Islet of Langerhans (tissue), 1 donor: ENCODE measurements around the gene RERE.

ENCODE experiments used
- FAIRE-seq: peaks from one replicate; lab custom pipeline; 2011; peaks lifted over from hg19 to GRCh38; lab: Jason Lieb, UNC

The RERE gene

DNA sequence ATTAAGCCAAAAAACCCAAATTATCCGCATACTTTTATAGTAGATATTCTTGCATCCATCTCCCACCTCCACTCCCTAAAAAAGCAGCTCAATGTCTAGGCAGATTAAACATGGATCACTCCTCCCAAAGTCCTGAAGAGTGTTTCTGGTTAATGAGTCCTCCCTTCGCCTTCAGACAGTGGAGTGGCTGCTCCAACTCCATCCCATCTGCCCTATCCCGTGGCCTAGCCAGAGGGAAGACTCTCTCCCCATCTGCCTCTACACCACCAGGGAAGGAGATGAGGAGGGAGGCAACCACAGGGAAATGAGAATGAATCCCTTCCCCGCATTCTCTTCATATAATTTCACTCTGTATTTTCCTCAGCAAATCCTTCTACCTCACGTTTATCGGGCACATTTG lies 395.7 kb downstream of the RERE start:
- FAIRE-seq, result no peak

DNA sequence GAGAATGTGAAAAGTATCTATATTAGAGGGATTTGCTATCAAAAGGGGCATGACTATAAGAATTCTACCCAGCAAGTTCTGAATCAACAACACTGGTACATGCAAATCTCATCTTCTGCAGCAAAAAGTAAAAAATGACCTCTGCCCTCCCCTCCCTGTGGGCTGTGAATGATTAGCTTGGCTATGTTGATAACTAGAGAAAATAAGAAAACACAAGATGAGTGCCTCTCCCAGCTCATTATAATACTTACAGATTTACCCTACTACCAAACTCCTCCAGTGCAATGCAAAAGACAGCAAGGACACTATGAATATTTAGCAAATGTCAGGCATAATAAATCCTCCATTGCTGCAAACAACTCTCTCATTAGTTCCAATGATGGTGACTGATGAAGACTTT lies 397.1 kb downstream of the RERE start:
- no peak for FAIRE-seq

DNA sequence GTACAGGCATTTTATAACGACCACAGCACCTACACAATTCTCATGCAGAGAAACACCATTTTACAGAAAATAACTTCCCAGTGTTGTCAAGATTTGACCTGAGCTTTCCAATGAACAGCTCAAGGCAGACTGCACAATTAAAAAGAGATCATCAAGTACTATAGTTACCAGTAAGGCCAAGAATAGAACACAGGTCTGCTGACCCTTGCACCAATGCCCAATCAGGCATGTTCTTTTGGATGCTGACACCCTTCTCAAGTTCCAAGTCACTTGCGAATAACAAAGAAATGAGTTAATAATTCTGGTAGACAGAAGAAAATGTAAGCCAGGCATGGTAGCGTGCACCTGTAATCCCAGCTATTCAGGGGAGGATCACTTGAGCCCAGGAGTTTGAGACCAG lies 397.6 kb downstream of the RERE start:
- no peak for FAIRE-seq

DNA sequence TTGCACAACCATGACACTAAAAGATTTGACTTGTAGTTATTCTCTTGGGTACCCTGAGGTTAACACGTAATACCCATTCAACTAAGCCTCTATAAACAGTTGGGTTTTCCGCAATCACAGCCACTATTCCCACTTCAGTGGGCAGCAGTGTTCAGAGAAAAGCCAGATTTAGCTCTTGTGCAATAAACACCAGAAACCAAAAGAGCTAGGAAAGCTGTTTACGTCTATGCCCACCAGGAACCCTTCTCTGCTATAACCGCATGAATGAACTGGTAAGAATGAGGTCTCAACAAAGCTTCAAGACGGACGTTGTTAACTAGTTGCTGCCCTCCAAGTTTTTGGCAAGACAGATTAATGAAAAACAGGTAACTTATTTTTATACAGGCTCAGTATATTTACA lies 398.3 kb downstream of the RERE start:
- FAIRE-seq, result no peak

DNA sequence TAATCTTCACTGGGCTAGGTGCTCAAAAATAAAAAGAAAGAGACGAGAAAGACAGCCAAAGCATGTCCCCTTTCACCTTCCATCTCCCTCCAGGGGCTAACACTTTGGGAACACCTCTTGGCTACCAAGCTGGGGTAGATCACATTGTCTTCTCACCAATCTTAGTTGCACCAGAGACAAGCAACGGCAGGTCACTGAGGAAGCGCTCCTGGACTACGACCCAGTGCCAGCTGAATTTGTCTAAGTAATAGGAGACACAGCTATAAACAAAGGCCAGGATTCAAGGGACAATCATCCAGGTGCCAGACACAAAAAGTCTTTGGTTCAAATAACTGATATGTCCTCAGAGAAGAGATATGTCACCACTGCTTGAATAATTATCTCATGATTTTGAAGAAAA lies 399.1 kb downstream of the RERE start:
- no peak for FAIRE-seq

DNA sequence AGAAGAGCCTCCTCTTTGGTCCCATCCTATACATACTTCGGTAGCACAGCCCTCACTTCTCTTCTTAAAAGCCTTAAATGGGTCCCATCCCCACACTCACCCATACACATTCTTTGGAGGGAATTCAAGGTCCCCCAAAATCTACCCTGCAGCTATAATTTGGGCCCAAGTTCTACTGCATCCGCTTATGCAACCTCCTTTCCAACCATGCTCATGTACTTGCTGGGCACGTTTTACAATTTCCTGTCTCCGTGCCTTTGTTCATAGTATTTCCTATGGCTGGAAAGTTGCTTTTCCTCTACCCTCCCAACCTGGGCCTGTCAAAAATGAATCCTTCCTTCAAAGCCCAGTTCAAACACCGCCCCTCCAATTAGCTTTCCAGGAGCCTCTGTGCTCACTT lies 399.8 kb downstream of the RERE start:
- FAIRE-seq, result no peak

DNA sequence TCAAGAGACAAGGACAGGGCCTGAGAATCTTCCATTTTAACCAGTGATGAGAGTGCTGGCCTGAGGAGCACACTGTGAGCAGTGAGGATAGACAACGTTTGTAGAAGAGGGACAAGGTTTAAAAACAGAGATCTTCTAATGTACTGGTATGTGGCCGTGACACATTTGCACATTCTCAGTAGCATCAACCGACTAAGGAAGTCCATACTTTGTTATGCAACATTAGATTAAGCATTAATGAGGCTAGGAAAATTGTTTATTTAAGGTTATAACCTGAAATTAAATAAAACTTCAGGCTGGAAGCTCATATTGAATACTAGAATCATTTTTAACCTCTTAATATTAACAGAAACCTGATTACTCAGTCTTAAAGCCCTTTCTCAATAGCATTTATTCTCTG lies 400.6 kb downstream of the RERE start:
- FAIRE-seq, result no peak

DNA sequence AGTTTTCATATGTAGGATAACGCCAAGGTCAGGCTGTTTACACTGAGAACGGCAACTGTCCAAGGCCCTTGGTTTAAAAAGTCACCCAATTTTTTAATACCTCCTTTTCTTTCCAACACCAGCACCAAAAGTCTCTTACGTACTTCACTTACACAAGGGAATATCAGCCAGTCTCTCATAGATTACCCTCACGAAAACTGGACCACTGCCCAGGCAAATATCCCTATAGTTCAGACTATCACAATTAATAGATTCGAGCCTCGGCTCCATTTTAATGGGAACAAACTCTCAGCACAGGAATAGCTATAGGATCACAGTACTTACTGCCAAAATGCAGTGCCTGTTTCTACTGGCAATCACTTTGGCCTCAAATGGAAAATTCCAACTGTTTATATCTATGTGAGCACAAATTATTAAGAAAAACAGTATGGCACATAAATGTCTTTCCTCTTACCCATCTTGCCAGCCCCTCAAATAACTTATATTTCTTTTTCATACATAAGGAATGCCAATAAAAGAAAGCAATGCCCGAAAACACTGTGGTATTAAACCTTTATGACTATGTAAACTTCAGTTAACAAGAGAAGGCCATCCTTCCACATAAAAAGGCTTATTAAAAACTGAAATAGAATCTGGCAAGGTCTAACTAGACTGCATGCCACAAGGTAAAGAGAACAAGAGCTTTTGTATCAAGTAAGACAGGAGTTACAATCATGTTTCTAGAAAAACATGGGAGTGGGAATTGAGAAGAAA lies 401.7 kb downstream of the RERE start:
- no peak for FAIRE-seq

DNA sequence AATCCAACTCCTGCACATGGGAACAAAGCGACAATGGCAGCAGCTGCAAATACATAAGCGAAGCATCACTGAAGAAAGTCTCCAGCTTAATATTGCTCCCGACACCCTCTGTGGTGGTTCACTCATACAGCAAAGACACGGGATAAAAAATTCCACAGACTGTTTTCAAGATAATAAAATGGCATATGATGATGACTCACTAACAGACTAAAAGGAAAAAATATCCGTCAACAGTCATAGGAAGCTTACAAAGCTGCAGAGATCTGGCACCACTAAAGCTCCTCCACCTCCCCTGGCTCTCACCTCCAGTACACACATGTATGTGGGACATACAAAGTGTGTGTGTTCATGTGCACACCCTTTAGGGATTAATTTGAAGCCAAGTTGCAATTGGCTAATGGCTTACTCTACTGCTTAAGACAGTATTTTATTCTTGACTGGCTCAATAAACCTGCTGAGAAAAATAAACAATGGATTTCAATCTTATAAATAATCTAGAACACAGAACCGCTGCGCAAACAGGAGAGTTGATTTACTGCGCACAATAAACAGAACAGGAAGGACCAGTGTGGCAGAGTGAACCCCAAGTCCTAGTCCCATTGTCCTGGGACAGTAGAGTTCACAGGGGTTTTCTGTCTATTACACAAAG lies 405.1 kb downstream of the RERE start:
- peak; percentile 68 for FAIRE-seq

DNA sequence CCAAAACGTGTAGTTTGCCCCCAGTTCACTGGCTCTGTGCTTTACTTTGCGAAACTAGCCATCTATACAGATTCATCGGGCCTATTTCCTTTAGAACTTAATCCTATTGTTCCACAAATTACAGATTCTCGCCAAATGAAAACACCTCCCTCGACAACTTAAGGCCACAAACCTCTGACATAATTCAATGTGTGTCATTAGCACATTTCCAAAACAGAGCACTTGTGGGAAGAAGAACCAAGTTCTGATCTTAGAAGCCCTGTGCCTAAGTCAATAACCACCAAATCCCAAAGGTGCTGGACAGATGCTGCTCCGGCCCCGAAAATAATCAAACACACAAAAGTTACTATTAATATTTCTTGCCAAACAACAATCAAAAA lies 405.6 kb downstream of the RERE start:
- no peak for FAIRE-seq

DNA sequence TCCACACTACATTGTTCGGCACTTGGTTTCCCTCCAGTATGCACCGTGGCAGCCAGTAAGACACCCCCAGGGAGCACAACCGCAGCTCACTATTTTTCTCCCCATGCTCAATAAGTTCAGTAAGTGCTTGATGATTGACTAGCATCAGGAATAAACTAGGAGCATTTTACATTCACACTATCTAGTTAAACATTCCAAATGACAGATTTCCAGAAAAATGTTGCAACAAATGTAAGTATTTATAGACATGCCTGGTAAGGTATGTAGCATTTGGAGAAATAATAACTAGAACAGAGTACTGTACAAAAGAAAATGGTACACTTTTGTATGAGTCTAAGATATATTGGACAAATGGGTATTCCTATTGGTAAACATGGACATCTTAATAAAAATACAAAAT lies 406.6 kb downstream of the RERE start:
- FAIRE-seq, result no peak

DNA sequence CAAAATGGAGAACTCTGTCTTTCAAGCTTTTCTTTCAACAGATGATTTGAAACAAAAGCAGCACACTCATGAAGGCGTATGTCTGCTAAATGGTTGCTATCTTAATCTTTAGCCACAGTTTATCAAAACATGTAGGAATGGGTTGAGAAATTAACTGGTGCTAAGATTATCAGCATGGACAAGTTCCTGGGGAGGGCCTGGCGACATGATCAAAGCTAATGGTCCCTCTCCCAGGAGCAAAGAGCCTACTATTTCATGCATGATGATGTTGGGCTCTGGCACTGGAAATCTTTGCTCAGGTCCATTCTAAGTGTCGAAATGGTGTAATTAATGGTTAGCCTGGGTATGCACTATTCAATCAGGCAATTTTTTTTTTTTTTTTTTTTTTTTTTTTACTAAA lies 407.8 kb downstream of the RERE start:
- no peak for FAIRE-seq

DNA sequence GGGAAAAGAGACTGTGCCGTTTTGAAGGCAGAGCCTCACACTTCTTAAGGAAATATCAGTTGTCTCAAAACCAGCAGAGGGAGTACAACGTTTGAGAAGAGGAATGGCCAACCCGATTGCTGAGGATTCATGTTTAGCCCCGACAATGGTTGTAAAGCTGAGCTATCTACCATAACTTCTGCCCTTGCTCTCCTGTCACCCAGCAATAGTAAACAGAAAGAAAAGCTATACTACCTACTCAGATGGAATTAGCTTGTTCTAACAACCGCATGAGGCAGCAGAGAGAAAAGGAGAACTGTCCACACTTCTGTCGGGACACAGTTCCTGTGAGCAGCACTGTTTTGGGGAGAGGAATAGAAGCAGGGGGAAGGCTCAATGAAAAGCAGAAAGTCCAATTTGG lies 408.3 kb downstream of the RERE start:
- peak; percentile 70 for FAIRE-seq

DNA sequence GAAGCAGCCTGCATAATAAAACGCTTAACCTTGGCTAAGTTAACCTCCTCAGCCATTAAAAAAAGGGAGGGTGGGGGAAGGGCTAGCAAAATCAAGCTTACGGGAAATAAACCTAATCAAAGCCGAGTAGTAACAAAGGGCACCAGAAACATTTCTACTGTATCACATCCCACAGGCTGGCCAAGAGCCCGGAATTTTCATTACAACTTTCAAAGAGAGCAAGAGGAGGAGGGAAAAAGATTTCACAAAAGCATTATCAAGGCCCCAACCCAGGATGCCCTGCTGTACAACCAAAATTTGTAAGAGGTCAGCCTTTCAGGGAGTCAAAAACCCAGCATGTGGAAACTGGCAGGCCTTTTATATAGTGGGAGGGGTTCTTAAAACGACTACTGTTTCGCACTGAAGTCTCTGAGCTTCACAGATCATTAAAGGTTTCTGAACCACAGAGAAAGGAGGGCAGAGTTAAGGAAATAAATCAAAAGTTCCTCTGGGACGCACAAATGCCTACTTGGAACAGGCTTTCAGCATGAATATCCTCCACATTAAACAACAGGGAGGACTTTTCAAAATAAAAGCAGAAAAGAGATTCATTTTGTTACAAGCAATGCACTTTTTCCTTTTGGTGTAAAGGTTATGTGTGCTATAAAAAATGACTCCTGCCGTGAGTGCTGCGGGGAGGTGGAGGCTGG lies 409.1 kb downstream of the RERE start:
- FAIRE-seq, result no peak

DNA sequence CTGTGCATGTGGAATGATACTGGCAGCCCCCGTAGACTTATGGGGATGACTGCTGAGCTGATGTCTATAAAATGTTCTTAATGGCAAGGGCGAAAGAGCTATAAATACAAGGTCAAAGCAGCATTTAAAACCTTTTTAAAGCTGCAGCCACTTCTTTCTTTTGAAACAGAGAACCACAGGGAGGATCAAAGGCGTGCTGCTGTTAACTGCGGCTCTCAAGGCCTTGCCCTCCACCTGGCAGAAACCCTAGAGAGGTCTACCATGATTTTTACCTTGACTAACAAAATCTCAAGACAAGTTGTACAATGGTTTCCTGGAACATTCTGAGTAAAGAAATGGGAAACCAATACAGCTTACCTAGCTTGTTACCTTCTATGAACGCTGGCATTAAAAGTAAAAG lies 409.8 kb downstream of the RERE start:
- no peak for FAIRE-seq

DNA sequence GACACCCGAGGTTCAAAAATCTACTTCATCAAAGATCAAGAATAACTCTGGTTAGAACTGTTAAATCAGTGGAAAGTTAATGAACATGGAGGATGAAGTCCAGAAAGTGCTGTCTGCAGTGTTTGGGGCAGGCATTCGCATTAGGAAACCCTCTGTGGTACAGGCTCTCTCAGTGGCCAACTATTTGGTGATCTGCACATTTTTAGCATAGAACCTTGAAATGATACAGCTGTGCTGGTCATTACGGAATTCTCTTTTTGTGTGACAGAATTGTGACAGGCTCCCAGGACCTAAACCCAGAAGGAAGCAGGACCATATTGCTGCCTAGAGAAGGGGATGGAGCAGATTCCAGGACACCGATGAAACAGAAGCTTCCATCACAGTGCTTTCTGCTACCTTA lies 410.5 kb downstream of the RERE start:
- FAIRE-seq, result no peak

DNA sequence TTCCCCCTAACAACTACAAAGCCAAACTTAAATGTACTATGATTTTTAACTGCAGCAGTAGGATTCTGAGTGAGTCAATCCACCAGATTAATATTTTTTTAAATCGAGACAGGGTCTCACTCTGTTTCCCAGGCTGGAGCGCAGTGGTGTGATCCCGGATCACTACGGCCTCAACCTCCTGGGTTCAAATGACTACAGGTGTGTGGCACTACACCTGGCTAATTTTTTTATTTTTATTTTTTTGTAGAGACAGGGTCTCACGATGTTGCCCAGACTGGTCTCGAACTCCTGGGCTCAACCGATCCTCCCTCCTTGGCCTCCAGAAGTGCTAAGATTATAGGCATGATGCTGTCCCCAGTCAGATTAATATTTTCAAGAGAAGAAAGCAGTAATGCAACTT lies 411.4 kb downstream of the RERE start:
- FAIRE-seq, result no peak

DNA sequence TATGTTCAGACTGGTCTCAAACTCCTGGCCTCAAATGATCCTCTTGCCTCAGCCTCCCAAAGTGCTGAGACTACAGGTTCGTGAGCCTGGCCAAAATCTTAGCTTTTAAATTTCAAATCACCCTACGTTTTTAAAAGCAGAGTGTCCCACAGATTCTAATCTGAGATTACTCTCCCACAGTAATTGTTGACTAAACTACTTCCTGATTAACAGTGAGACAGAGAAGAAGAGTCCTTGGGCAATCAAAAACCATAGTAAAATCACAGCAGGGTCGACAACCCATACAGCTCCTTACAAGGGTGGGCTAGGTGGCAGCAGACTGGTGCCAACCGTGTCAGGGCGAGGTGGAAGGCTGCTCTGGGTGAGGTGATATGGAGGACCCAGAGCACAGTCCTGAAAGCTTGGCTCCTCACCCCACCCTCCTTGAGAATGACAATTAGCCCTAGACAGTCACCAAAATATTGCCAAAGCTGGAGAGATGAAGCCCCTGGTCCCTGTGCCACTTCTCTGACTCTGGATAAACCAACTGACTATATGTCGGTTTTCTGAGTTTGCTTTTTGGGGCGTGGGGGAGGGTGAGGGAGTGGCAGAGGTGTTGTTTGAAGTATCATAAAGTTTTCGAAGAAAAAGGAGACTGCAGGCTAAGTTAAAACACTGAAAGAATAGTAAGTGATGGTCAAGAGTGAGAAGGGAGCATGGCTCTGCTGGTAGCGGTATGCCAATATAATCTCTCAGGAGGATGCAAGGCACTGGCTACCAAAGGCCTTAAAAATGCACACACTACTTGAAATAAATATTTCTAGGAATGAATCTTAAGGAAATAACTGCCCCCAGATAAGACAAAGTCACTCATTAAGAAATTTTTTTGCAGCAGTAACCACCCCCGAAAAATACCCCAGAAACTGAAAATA lies 412.7 kb downstream of the RERE start:
- no peak for FAIRE-seq

DNA sequence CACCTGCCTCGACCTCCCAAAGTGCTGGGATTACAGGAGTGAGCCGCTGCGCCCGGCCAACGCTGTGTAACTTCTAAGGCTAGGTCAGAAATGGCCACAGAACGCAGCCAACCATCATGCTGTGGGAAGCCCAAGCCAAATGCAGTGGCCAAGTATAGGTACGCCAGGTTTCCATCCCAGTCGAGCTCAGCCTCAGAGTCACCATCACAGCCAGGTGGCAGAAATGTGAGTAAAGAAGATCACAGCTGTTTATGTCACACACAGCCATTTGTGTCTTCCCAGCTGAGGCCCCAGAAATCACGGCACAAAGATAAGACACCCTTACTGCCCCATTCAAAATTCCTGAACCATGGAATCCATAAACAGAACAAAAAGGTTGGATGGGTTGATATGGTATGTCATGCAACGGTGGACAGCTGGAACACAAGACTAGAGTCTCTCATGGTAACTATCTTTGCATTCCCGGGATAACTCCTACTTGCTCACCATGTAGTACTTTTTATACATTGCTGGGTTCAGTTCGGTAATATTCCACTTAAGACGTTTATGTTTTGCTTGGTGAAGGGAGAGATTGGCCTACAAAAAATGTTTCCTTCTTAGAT lies 415.2 kb downstream of the RERE start:
- no peak for FAIRE-seq

DNA sequence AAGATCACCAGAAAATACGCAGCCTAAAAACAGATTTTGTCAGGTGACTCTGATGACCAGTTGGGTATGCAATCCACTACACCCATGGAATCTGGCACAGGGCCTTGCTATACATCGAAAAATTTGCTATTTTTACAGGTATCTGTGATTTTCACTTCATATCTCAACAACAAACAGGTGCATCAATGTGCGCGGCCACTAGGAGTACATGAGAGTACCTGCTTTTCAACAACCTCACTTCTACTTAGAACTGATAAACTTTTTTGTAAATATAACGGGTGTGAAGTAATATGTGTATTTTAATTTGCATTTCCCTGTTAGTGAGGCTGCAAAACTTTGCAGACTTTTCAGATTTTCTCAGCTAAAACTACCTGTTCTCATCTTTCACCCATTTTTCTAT lies 418.8 kb downstream of the RERE start:
- no peak for FAIRE-seq

DNA sequence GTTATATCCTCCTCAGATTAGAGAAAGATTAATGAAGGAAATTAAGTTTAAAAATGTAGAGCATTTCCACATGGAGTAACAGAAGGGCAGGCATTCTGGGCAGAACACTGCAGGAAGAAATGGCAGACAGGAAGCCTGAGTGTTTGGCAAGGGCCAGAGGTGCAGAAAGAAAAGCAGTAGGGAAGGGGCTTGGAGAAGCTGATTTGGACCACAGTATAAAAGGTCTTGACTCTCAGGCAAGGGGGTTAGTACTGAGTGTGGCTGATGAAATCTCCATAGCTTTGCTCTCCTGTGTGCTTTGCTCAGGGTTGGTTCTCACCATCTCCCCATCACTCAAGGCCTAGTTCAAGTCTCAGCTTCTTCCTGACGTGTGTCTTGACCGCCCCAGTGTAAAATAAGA lies 419.4 kb downstream of the RERE start:
- FAIRE-seq, result no peak

DNA sequence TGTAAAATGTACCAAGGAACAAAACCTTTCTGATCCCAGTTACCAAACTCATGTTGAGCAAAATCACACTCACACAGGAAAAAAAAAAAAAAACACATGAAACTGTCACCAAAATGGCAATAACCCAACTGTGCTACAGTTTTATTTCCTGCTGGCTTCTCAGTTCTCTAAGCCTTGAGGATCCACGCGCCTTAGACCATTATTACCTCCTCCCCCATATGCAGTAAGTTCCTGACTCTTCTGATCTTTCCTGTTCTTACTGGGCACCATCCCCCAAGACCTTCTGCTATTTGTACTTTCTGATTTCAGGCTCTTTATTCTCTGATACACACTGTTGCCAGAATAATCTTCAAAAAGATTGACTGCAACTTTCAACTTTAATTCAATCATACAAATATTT lies 419.9 kb downstream of the RERE start:
- no peak for FAIRE-seq
